Rectal smooth muscle tissue (tissue), 1 donor: ENCODE measurements around the gene TIFAB.

ENCODE experiments used
- H3K27ac ChIP-seq: one replicate; pipeline ENCODE4 v1.7.0; 2013; ENCODE audit warnings: low read depth, low read length, inconsistent platforms
- H3K27me3 ChIP-seq: one replicate; pipeline ENCODE4 v1.7.0; 2013; ENCODE audit warnings: low read length; ENCODE audit not compliant: control insufficient read depth, insufficient read depth
- H3K36me3 ChIP-seq: one replicate; pipeline ENCODE4 v1.7.0; 2013; ENCODE audit warnings: low read length; ENCODE audit not compliant: control insufficient read depth, insufficient read depth
- H3K4me1 ChIP-seq: one replicate; pipeline ENCODE4 v1.7.0; 2013; ENCODE audit warnings: low read length; ENCODE audit not compliant: control insufficient read depth, insufficient read depth
- H3K4me3 ChIP-seq: one replicate; pipeline ENCODE4 v1.7.0; 2013; ENCODE audit warnings: low read length
- H3K9ac ChIP-seq: one replicate; pipeline ENCODE4 v1.7.0; 2013; ENCODE audit warnings: low read length

TIFAB gene

DNA sequence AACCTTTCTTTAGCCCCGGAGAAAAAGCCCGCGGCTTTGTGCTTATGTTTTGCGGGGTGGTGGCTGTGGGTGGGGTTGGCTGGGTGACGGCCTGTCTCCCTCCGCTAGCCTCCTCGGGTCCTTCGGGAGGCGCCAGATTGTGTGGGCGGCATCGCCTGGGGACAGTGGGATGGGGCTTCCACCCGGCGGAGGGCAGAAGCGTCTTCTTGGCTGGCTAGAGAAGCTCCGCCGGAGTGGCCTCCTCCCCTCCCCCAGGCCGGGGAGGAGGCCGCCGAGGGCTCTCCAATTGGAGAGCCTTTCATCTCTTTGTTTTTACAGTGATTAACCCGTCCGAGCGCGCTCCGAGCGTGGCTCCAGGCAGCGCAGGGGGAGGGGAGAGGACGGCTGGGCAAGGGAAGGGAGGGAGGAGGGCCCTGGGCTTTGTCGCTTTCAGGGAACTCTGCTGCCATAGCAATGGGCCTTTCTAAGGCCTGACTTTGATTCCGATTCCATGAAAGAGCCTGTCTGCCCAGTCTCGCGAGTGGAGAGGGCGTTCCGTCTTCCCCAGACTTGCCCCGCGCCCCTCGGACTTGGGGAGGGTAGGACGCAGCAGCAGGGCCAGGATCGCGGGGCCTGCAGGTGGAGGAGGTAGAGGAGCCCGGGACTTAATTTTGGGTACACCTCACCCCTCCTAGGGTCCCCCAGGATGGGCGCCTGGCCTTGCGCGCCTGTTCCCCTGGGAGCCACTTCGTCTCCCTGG is 36.7 kb upstream of the TIFAB start:
- H3K27me3 ChIP-seq: peaks cover 23% of the 10 kb centered on the region
- H3K9ac ChIP-seq: no peak overlapping the region
- peak overlapping the region; percentile 47 for H3K4me3 ChIP-seq
- H3K36me3 ChIP-seq: no peaks in the 10 kb centered on the region
- H3K4me1 ChIP-seq: peaks cover 3% of the 10 kb centered on the region
- H3K27ac ChIP-seq: no peak overlapping the region

DNA sequence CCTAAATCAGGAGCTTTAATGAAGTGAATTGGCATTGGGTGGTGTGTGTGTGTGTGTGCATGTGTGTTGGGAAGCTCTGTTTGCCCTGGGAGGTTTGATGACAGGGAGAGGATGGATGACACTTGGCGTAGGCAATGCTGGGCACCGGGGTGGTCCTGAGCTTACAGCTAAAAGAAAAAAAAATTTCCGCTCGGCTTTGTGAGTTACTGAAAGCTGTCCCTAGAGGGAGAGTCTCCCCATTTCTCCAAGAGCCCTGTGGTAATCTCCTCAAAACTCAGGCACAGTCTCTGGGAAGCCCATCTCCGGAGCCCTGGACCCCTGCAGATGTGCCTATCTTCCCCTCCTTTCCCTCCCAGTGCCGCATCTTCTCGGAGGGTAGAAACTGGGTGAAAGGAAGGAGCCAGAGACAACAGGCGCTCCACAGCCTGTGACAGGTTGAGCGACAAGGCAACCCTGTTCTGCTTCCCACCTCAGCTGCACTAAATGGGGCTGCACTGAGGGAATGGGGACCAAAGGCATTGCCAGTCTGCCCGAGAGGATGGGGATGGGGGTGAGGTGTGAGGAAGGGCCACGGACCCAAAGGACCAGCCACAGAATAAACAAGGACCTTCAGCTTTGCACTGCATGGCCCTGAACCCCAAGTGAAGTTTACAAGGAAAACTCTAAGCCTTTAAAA is 35.8 kb upstream of the TIFAB start:
- no peak overlapping the region for H3K9ac ChIP-seq
- peak overlapping the region; percentile 26 for H3K4me3 ChIP-seq

DNA sequence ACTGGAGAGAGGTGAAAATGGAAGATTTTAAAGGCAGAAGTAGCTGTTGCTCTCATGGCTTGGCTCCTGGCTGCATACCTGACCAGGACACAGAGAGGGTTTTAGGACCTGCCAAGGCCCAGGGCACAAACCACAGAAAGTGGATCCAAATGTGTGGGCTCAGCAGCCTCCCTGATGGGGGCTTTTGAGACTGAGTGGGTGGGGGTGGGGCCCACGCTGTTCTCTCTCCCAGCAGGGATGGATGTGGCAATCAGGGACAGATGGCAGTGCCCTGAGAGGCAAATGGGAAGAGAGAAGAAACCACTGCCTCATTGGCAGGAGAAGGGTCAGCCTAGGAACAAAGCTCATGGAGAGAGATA is 34.9 kb upstream of the TIFAB start:
- H3K27ac ChIP-seq: no peak overlapping the region
- H3K9ac ChIP-seq: no peak overlapping the region
- H3K27me3 ChIP-seq: peaks cover 23% of the 10 kb centered on the region
- H3K36me3 ChIP-seq: no peaks in the 10 kb centered on the region
- H3K4me1 ChIP-seq: peaks cover 3% of the 10 kb centered on the region
- no peak overlapping the region for H3K4me3 ChIP-seq

More for the DNA sequence above, 35.8 kb upstream of the TIFAB start:
- no peaks in the 10 kb centered on the region for H3K36me3 ChIP-seq
- H3K27ac ChIP-seq: no peak overlapping the region
- peaks cover 23% of the 10 kb centered on the region for H3K27me3 ChIP-seq
- peaks cover 3% of the 10 kb centered on the region for H3K4me1 ChIP-seq

DNA sequence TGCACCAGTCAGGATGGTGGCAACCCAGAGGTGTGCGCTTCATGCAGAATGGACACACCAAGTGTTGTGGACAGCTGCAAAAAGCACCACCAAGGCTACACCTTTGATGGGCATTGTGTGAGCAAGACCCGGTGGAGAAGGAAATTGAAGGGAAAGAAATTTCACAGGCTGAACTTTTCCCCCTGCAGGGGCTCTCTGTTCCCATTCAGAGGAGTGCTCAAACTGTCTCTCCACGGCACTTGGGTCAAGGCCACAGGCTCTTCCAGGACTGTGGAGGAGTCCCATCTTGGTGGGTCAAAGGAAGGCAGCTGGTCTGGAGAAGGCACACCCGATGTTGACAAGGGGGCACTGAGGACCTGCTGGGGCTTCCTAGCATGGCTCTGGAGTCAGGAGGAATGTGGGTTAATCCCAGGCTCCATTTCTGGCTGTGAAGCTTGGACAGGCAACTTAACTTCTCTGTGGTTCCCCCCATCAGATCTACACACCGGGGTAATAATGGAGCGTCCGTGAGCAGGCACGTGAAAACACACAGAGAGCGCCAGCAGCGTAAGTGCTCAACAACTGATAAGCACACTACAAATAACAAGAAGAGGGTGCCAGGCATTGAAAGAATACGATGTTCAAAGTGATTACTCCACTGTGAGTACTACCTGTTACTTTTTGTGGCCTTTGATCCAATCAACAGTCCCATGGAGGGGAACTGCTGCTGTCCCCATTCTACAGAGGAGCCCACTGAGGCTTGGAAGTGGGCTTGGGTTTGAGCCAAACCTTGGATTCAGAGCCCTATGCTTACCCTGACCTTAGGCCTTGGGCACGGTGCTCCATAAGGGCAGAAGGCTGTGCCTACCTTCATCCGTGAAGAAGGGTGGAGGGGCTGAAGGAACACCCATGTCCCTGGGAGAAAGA is 34.2 kb upstream of the TIFAB start:
- Histone ChIP-seq H3K4me1 (peaks cover 3% of the 10 kb centered on the region), H3K27ac (no peak overlapping the region), H3K27me3 (peaks cover 23% of the 10 kb centered on the region), H3K4me3 (no peak overlapping the region), H3K9ac (no peak overlapping the region), H3K36me3 (no peaks in the 10 kb centered on the region)

DNA sequence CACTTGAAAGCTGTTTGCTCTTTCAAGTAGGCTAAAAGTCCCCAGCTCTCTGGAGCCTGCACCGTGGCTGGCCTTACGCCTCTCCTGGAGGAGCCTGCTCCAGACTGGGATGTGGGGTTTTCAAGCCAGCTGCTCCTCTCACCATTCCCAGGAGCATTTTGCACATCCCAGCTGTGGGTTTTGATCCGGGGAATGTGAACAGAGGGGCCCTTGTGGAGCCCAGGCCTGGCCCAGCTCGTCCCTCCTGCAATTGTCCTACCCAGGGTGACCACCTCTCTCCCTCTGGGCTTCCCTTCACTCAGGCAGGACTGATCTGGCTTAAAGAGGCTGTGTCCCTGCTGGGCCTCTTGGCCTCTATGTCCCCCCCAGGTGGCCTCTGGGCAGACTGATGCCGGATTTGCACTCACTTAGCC is 32.5 kb upstream of the TIFAB start:
- Histone ChIP-seq H3K4me1 (peaks cover 3% of the 10 kb centered on the region), H3K36me3 (no peaks in the 10 kb centered on the region), H3K9ac (no peak overlapping the region), H3K4me3 (no peak overlapping the region), H3K27me3 (peaks cover 14% of the 10 kb centered on the region), H3K27ac (no peak overlapping the region)

DNA sequence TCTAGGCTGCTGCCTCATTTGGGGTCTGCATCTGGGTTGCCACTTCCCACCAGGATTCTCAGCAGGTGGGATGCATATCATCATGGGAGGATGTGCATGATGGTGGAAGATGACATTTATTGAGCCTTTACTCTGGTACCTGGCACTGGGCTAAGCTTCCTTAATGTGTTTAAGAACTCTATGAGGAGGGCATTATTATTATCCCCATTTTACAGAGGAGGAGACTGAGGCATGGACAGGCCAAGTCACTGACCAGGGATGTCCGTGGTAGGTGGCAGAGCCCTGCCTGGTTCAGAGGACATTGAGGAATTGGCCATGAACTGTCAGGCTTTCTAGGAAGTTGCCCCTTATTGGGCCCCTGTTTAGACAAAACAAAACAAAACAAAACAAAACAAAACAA is 31.1 kb upstream of the TIFAB start:
- no peak overlapping the region for H3K27ac ChIP-seq

DNA sequence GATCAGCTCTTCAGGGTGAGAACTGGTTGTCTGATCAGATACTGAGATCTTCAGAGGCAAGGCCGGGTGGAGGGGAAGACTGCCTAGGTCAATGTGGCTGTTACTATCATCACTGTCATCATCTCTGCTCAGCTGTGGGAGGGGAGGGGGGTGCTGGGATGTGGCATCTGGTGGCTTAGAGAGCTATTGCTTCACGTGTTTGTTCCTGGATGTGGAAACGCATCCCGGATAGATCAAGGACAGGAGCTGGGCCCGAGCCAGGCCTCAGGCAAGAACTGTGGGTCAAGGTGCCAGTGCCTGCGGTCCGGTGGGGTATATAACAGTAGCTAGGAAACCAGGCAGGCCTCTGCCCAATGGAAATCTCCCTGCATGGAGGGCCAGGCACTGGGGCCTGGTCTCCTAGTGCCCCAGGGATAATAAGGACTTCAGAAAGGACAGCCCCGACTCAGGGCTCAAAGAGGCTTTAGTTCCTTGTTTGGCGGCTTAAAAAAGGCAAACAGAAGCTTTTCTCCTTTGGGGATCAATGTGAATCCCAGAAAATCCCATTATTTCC is 30.3 kb upstream of the TIFAB start:
- H3K27me3 ChIP-seq: peaks cover 10% of the 10 kb centered on the region

More for the DNA sequence above, 31.1 kb upstream of the TIFAB start:
- Histone ChIP-seq H3K36me3 (no peaks in the 10 kb centered on the region), H3K9ac (no peak overlapping the region), H3K4me3 (no peak overlapping the region), H3K27me3 (peaks cover 11% of the 10 kb centered on the region), H3K4me1 (no peaks in the 10 kb centered on the region)

DNA sequence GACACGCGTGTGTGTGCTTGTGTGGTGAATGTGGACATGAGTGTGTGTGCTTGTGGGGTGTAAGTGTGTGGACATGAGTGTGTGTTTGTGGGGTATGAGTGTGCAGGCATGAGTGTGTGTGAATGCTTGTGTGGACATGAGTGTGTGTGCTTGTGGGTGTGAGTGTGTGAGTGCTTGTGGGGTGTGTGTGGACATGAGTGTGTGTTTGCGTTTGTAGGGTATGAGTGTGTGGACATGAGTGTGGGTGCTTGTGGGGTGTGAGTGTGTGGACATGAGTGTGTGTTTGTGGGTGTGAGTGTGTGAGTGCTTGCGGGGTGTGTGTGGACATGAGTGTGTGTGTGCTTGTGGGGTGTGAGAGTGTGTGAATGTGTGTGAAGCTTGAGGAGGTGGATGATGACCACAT is 29.8 kb upstream of the TIFAB start:
- H3K4me3 ChIP-seq: no peak overlapping the region
- H3K4me1 ChIP-seq: no peaks in the 10 kb centered on the region
- H3K27me3 ChIP-seq: peaks cover 8% of the 10 kb centered on the region
- H3K27ac ChIP-seq: no peak overlapping the region
- H3K36me3 ChIP-seq: no peaks in the 10 kb centered on the region
- H3K9ac ChIP-seq: no peak overlapping the region

More for the DNA sequence above, 30.3 kb upstream of the TIFAB start:
- H3K36me3 ChIP-seq: no peaks in the 10 kb centered on the region
- no peak overlapping the region for H3K27ac ChIP-seq
- H3K9ac ChIP-seq: no peak overlapping the region
- H3K4me1 ChIP-seq: no peaks in the 10 kb centered on the region
- H3K4me3 ChIP-seq: no peak overlapping the region

DNA sequence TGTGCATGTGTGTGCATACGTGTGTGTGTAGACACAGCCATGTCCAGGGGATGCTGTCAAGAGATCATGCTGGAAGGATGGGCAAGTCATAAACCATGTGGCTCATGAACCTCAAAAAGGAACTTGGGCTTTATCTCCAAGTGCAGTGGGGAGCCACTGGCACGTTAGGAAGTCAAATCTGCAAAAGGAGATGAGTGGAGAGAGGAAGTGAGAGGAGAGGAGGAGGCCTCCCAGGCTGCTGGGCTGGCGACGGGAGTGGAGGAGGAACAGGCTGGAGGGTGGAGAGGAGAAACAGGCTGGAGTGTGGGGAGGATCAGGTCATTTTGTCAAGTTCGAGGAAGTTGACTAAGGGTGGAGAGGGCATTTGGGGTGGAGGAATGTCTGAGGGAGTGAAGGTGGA is 29.2 kb upstream of the TIFAB start:
- Histone ChIP-seq H3K4me3 (no peak overlapping the region), H3K27ac (no peak overlapping the region), H3K9ac (no peak overlapping the region), H3K27me3 (peaks cover 6% of the 10 kb centered on the region), H3K36me3 (no peaks in the 10 kb centered on the region), H3K4me1 (no peaks in the 10 kb centered on the region)

DNA sequence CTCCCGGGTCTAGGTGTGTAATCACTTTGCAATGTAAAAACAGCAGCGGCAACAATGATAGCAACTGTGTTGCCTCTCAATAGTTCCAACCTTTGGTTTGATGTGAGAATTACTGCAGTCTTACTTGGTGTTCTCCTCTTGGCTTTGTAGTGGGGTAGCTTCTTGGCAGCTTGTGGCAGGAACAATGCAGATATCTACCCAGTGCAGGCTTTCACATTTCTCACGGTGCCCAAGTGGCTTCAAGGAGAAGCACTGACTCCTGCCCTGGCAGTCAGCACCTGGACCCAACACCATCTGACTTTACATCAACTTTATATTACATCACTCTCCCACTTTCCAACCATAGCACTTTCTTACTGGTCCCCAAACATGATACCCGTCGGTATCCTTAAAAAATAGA is 28.4 kb upstream of the TIFAB start:
- no peaks in the 10 kb centered on the region for H3K36me3 ChIP-seq
- H3K27ac ChIP-seq: no peak overlapping the region
- no peak overlapping the region for H3K9ac ChIP-seq
- no peaks in the 10 kb centered on the region for H3K4me1 ChIP-seq
- H3K27me3 ChIP-seq: peaks cover 6% of the 10 kb centered on the region
- no peak overlapping the region for H3K4me3 ChIP-seq

DNA sequence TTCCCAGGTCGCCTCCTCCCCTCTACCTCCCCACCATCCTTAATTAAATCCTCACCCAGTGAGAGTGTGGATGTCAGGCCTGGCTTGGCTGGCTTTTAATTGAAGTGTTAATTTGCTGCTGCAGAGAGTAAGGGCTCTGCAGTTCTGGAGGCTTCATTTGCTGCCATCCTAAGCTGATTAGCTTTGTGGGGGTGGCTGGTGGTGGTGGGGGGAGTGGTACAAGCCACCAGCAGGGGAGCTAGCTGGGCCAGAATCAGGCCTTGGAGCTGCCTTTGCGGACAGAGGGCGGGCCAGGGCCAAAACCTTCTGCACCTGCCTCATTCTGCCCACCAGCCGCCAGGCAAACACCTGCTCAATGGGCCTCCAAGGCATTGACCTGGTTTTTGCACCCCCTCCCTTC is 26.8 kb upstream of the TIFAB start:
- H3K36me3 ChIP-seq: no peaks in the 10 kb centered on the region
- H3K27ac ChIP-seq: no peak overlapping the region
- H3K27me3 ChIP-seq: peaks cover 9% of the 10 kb centered on the region
- no peaks in the 10 kb centered on the region for H3K4me1 ChIP-seq
- H3K9ac ChIP-seq: no peak overlapping the region
- no peak overlapping the region for H3K4me3 ChIP-seq

DNA sequence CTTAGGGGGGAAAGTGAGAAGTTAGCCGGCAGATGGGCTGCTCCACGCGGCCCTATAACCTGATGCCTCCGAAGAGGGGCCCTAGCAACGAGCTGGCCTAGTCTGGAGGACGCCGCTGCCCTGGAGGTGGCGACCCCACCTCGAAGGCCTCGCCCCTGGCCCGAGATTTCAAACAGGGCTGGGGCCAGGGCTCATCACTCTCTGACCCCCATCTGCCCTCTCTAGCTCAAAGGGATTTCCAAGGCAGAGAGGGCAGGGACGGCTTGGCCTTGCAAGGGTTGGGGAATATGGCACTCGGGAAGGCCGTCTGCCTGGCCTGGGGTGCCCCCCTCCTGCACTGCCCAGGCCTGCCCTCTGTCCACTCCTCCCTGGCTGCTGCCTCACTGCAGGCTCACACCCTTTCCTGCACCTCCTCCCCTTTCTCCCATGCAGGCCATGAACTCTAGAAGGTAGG is 25.5 kb upstream of the TIFAB start:
- Histone ChIP-seq H3K4me3 (no peak overlapping the region), H3K27me3 (peaks cover 9% of the 10 kb centered on the region), H3K9ac (no peak overlapping the region), H3K4me1 (no peaks in the 10 kb centered on the region), H3K36me3 (no peaks in the 10 kb centered on the region), H3K27ac (no peak overlapping the region)
